Measurements from ENCODE around the gene POLR3F.
"Not testable (repeated sequence)": the region's sequence is repeated elsewhere in the genome, so short reads cannot be mapped to it uniquely, and the experiment has no call there.

The POLR3F gene

DNA sequence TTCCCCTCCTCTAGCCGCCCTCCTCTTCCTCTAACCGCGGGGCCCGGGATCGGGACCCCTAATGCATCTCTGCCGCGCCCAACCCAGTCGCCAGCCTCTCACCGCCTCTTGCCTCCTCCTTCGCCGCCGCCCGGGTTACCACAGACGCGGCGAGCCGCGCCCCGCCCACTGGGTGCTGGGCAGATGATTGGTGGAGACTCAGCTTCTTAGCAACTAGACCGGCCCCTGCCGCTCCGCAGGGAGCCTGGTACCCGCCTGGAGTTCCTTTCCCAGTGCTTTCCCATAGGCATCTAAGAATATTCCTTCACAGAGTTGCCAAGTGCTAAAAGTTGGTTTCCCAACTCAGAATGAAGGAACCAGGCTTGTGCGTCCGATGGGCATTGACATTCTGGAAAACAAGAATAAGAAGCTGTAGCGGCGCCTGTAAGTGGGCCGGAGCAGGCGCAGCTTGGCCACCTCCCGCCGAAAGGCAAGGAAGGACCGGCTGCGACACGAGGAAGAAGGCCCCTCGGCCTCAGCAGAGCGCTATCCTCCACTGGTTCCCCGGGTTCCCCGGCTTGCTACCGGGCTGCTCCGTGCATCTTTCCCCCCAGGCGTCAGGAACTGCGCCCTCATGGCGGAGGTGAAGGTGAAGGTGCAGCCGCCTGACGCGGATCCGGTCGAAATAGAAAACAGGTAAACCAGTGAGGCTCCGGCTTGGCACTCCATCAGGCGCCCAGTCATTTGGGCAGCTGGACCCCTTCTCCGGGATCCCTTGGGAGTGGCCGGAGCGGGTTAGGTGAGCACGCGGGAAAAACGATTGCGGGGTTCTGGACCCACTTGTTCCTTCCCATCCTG is at the start of gene POLR3F, which contains the start of gene DZANK1:
Gene POLR3F (plus strand): TSS at position 497 of the 837 bp plus-strand sequence. CDS start 117 bp downstream, at position 614.
Gene DZANK1 (minus strand): TSS at position 137 of the 837 bp plus-strand sequence. CDS start 1,672 bp downstream, outside the sequence.
- peak; percentile 81 to 85 for DNase-seq (ENCODE audit: low read depth in 2 of 2, low spot score in 1 of 2)

GRCh38 chr20:18421608-18422007 is 45.6 kb upstream of the POLR3F start:
- DNase-seq (ENCODE audit: low read depth in 2 of 2, low spot score in 1 of 2): no peak

GRCh38 chr20:18427214-18427613 is 40.0 kb upstream of the POLR3F start:
- DNase-seq (ENCODE audit: low read depth in 2 of 2, low spot score in 1 of 2): no peak

- no peak for DNase-seq (ENCODE audit: low read depth in 2 of 2, low spot score in 1 of 2)
Observed at GRCh38 chr20:18428490-18429173, 38.6 kb upstream of the POLR3F start.

GRCh38 chr20:18430172-18430826 is 36.9 kb upstream of the POLR3F start:
- DNase-seq (ENCODE audit: low read depth in 2 of 2, low spot score in 1 of 2): no peak

DNA sequence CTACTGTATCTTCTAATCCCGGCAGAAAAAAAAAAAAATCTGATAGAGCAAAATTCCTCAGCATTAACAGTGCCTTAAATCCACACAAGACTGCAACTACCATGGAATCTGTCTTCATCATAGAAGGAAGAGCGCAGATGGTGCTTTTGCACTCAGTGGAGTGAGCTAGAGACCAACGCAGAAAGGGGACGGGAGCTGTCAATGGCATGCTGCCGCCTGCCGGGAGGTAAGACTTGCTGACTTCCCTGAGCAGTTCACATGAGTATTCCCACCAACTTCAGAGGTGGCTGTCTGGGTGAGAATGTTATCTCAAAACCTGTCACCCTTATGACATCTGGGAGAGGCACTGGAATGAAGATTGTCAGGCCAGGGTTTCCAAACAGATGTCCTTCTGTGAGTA is 36.0 kb upstream of the POLR3F start:
- DNase-seq (ENCODE audit: low read depth in 2 of 2, low spot score in 1 of 2): no peak

- no peak for DNase-seq (ENCODE audit: low read depth in 2 of 2, low spot score in 1 of 2)
Observed at GRCh38 chr20:18436847-18437246, 30.3 kb upstream of the POLR3F start.

- no peak for DNase-seq (ENCODE audit: low read depth in 2 of 2, low spot score in 1 of 2)
Observed at GRCh38 chr20:18440403-18440802, 26.8 kb upstream of the POLR3F start.

- no peak for DNase-seq (ENCODE audit: low read depth in 2 of 2, low spot score in 1 of 2)
Observed at GRCh38 chr20:18443886-18444285, 23.3 kb upstream of the POLR3F start.

GRCh38 chr20:18456600-18456999 is 10.6 kb upstream of the POLR3F start:
- DNase-seq (ENCODE audit: low read depth in 2 of 2, low spot score in 1 of 2): no peak

- no peak for DNase-seq (ENCODE audit: low read depth in 2 of 2, low spot score in 1 of 2)
Observed at GRCh38 chr20:18465536-18466200, 1.5 kb upstream of the POLR3F start.

GRCh38 chr20:18466574-18466893 is 656 bp upstream of the POLR3F start:
- no peak for DNase-seq (ENCODE audit: low read depth in 2 of 2, low spot score in 1 of 2)

DNA sequence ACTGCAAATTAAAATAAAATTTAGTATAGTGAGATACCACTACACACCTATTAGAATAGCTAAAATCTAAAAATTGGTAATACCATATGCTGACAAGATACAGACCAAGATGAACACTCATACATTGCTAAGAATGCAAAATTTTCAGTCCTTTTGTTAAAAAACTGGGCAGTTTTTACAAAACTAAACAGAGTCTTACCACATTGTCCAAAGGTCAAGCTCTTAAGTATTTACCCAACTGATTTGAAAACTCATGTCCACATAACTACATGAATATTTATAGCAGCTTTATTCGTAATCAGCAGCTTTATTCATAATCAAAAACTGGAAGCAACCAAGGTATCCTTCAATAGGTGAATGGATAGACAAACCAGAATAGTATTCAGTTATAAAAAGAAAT is 10.0 kb downstream of the POLR3F start:
- no peak for DNase-seq (ENCODE audit: low read depth in 2 of 2, low spot score in 1 of 2)

GRCh38 chr20:18477821-18478220 is 10.6 kb downstream of the POLR3F start:
- no peak for DNase-seq (ENCODE audit: low read depth in 2 of 2, low spot score in 1 of 2)

DNA sequence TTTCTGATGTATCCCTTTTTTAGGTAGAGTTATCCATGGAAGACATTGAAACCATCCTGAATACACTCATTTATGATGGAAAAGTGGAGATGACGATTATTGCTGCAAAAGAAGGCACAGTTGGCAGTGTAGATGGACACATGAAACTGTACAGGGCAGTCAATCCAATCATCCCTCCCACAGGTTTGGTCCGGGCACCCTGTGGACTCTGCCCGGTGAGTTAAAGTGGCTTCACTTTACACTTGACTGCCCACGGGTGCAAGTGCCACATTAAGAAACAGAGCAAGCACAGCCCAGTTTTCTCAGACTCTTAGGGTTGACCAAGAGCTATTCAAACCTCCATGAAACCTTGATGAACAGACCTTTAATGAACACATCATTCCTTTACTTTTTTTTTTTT is 14.4 kb downstream of the POLR3F start:
- no peak for DNase-seq (ENCODE audit: low read depth in 2 of 2, low spot score in 1 of 2)

DNA sequence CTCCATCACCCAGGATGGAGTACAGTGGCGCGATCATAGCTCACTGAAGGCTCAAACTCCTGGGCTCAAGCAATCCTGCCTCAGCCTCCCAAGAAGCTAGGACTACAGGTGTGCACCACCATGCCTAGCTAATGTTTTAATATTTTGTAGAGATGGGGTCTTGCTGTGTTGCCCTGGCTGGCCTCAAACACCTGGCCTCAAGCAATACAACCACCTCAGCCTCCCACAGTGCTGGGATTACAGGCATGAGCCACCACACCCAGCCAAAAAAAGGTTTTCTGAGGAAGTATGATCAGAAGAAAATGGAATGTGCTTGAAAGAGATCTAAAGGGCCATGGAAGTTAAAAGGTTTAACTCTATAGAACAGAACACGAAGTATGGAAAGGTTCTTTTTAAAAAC is 21.1 kb downstream of the POLR3F start:
- no peak for DNase-seq (ENCODE audit: low read depth in 2 of 2, low spot score in 1 of 2)

DNA sequence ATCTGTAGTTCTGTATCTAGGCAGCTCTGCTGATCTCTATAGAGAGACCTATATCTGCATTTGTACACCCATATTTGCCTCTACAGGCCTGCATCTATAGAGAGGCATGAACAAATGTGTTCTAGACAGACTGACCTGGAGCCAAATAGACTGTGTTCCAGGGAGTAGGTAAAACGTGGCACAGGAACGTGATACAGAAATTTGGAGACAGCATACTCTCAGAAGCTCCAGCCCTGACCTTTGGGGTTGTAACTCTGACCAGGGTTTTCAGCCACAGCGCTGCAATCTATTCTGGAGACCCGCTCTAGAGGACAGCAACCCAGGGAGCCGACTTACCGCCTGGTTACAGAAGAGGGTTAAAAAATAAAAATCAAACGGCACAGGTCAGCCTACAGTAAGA is 28.9 kb downstream of the POLR3F start:
- DNase-seq (ENCODE audit: low read depth in 2 of 2, low spot score in 1 of 2): no peak

GRCh38 chr20:18496740-18497592 is 29.8 kb downstream of the POLR3F start, which contains the start of gene RBBP9:
Gene RBBP9 (minus strand): TSS chr20:18497225. CDS start chr20:18497167, 58 bp downstream.
- peak; percentile 38 to 40 for DNase-seq (ENCODE audit: low read depth in 2 of 2, low spot score in 1 of 2)

DNA sequence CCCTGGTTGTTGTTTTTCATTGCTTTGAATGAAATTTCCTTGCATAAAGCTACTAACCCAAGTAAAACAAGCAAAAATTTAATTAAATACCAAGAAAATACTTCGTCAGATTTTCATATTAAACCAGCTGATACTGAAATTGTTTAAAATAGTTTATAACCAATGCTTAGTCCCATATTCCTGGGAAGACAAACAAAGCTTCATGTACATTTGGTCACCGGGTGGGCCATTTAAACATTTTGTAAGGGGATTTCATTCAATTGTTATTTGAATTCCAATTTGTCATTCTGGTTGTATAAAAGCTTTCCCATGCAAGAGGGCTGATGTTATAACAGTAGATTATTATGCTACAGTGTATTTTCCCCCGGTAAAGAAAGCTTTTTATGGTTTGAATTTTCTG is 30.4 kb downstream of the POLR3F start:
- DNase-seq (ENCODE audit: low read depth in 2 of 2, low spot score in 1 of 2): no peak

DNA sequence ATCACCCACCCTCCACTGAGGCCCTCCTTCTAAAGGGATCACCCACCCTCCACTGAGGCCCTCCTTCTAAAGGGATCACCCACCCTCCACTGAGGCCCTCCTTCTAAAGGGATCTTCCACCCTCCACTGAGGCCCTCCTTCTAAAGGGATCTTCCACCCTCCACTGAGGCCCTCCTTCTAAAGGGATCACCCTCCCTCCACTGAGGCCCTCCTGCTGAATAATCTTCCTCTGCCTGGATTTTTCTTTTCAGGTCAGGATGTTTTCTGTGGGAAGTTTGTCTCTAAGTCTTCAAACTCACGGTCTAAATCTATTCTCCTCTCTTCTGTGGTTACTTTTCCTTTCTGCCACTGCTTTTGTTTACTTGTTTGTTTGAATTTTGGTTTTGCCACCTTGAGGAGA is 34.5 kb downstream of the POLR3F start:
- not testable (repeated sequence) for DNase-seq (ENCODE audit: low read depth in 2 of 2, low spot score in 1 of 2)

Measured in stimulated activated CD8-positive, alpha-beta memory T cell treated with anti-CD3 and anti-CD28 coated beads, Interleukin-4, amount 100 ng/mL, for 4 hours (primary cell).